ENCODE measurements around the gene TGFBR2.

- no peak for TF ChIP-seq POLR2A (IDR thresholded peaks at IDR 0.05)
- TF ChIP-seq CTCF (IDR thresholded peaks at IDR 0.05) = no peak
These were observed 90.5 kb downstream of the TGFBR2 start for GRCh38 chr3:30696896-30697295.

All from uterus (tissue), 2 donors.